SKM-1 treated with dmso at 0.1 percent for 144 hours (cell line): ENCODE measurements around the gene ZMAT3.
"Not testable (repeated sequence)": the region's sequence is repeated elsewhere in the genome, so short reads cannot be mapped to it uniquely, and the experiment has no call there.

ENCODE experiments used
- DNase-seq: peaks from one replicate; lab custom pipeline; 2025; ENCODE audit not compliant: unreplicated experiment; lab: John Stamatoyannopoulos, UW

The ZMAT3 gene, protein sequence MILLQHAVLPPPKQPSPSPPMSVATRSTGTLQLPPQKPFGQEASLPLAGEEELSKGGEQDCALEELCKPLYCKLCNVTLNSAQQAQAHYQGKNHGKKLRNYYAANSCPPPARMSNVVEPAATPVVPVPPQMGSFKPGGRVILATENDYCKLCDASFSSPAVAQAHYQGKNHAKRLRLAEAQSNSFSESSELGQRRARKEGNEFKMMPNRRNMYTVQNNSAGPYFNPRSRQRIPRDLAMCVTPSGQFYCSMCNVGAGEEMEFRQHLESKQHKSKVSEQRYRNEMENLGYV

DNA sequence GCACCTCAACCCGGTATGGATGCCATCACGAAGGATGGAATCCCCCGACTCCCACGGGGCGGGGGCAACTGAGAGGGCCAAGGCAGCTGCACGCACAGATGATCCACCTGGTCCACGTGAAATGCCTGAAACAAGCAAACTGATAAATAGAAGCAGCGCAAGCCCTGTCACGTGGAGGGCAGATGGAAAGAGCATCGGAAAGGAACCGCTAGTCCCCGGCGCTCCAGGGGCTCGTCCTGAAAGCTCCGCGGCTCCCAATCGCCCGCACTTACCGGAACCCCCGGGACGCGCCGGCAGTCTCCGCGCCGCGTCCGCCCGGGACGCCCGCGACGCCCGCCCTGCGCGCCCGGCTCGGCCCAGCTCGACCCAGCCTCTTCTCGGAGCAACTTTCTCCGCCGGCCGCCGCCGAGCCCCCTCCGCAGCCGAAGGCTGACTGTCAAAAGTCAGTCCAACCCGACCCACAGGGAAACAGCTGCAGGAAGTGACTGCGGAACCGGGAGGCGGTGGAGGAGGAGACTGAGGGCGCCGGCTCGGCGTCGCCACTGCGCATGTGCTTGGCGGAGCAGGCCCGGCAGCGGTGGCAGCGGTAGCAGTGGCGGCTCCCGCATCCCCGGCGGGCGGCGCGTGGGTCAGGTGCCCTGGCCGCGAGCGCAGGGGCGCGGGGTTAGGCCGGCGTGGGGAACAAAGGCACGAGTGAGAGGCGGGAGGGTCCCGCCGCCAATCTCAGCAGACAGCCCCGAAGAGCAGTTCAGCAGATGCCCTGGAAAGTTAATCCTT is at the start of gene ZMAT3:
ZMAT3 (minus strand) TSS at position 487 of the 777 bp plus-strand sequence. CDS start 4,057 bp downstream, outside the sequence.
- peak; percentile 74 for DNase-seq

DNA sequence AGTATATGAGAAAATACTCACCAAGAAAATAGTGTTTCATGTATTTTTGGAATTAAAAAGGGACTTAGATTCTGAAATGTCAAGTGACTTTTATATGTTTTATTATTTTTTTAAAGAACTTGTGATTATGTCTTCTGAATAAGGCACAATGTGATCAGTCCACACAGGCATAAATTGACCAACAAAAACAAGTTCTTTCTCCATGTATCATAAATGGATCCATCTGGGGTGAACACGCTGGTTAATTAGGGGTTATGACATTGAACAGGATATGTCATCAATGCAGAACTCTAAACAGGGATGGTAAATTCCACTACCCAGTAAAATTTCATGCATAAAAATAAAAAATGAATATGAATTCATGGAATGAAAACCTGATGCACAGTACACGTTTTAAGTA is 45.2 kb upstream of the ZMAT3 start:
- DNase-seq: no peak

- DNase-seq: not testable (repeated sequence)
These were observed 43.8 kb upstream of the ZMAT3 start for GRCh38 chr3:179115444-179115843.

- DNase-seq: no peak
These were observed 42.3 kb upstream of the ZMAT3 start for GRCh38 chr3:179113903-179114302.

- no peak for DNase-seq
These were observed 36.5 kb upstream of the ZMAT3 start for GRCh38 chr3:179108086-179108485.

DNA sequence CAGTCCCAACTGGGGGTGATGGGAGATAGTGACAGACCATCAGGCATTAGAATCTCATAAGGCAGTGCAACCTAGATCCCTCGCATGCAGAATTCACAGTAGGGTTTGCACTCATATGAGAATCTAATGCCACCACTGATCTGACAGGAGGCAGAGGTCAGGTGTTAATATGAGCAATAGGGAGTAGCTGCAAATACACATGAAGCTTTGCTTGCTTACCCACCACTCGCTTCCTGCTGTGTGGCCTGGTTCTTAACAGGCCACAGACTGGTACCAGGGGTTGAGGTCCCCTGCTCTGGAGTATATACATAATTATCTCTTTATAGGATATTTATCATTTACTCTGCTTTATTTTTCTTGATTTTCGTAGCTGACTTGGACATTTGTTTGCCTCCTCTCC is 36.0 kb upstream of the ZMAT3 start:
- no peak for DNase-seq

DNA sequence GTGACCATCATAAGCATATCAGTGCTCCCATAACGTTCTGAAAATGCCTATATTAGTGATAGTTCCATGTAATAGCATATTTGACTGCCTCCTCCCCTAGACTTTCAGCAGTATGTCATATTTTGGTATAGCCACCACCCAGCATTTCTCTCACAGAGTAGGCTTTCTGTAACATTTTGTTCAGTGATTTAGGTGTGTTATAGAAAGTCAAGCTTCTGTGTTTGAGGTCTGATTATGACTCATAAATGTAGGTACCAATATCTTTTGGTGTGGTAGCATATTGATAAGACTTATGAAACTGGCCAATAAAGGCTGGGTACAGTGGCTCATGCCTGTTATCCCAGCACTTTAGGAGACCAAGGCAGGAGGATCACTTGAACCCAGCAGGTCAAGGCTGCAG is 34.3 kb upstream of the ZMAT3 start:
- DNase-seq: no peak

- DNase-seq: no peak
These were observed 29.0 kb upstream of the ZMAT3 start for GRCh38 chr3:179100652-179101051.

- no peak for DNase-seq
These were observed 26.9 kb upstream of the ZMAT3 start for GRCh38 chr3:179098388-179099077.

GRCh38 chr3:179093807-179094206 is 22.2 kb upstream of the ZMAT3 start:
- DNase-seq: no peak

GRCh38 chr3:179091113-179091512 is 19.5 kb upstream of the ZMAT3 start:
- DNase-seq: no peak

- no peak for DNase-seq
These were observed 16.7 kb upstream of the ZMAT3 start for GRCh38 chr3:179088306-179088705.

GRCh38 chr3:179083977-179084376 is 12.4 kb upstream of the ZMAT3 start:
- DNase-seq: no peak

GRCh38 chr3:179082416-179082815 is 10.8 kb upstream of the ZMAT3 start:
- DNase-seq: no peak

DNA sequence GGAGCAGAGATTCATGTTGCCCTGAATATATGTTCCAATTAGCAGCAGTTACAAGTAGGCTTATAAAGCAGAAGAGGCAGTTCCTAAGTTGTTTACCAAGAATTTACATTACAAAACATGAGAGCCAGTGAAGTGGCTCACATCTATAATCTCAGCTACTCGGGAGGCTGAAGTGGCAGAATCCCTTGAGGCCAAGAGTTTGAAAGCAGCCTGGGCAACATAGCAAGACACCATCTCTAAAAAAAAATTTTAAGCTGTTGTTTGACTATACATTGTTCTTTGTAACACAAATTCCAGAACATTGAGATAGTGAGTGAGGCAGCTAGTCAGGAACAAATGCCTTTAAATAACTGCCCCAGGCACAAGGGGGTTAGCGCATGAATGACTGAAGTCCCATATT is 10.3 kb upstream of the ZMAT3 start:
- DNase-seq: no peak

- DNase-seq: no peak
These were observed 7.9 kb upstream of the ZMAT3 start for GRCh38 chr3:179079537-179079936.

- DNase-seq: no peak
These were observed 4.8 kb upstream of the ZMAT3 start for GRCh38 chr3:179076243-179077027.

DNA sequence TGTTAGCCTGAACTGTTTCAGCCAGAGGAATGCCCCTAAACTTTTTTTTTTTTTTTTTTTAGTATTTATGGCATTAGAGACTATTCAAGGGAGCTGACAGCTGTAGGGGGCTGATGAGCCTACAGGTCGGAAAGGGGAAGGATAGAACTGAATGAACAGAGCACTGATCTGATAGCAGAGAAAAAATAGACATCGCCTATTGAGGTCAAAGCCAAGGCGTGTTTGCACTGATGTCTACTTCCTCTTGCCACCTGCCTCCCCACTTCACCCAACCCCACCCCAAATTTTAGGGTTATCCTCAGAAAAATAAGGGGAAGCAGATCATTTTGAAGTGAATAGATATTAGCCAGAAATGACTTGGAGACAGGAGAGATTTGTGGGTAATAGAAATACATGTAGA is 3.0 kb upstream of the ZMAT3 start:
- DNase-seq: peak; percentile 15

DNA sequence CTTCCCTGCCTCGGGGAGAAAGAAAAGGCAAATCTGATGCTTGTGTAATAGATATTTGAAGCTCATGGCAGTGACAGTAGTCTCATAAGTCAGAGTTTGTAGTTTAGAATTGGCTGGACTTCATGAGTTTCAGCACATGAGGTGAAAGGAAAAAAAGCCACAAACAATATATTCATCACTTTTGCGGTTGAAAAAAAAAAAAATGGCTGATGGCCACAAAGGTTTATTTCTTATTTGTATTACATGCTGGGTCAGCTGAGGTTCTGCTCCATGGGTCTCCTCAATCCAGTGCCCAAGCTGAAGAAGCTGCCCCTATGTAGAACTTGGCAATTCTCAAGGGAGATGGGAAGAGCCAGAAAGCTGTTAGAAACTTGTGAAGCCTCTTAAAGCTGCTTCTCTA is 2.2 kb upstream of the ZMAT3 start:
- DNase-seq: no peak

DNA sequence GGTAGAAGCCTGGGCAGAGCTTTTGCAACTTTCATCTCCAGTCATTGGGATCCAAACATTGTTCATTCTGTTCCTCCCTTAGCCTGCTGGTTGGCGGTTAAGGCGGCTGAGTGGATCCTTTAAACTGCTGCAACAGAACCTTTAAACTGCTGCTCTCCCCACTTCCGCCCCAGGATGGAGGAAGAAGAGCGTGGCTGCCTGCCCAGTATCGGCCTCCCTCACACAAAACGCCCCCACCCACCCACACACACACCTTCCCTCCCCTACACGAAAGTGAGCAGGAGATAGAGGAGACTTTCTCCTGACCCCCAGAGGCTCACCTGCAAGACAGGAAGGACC is 460 bp upstream of the ZMAT3 start:
- peak; percentile 10 for DNase-seq

DNA sequence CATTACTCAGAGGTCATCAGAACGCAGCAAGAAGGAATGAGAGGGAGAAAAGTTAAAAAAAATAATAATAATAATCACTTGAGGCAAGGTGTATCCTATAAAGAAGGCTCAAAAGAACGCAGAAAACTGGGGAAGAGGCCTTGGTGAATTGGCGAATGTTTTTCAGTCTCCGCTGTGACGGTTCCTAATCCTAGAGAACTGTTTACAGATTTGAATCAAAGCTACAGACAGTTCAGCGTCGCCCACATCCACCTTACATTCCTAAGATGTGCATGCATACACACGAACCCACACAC is 634 bp downstream of the ZMAT3 start:
- DNase-seq: no peak
